Stimulated activated CD8-positive, alpha-beta memory T cell treated with anti-CD3 and anti-CD28 coated beads, Interleukin-4, amount 100 ng/mL, for 1 hour (primary cell): ENCODE data around the gene WEE1.

Experiments used
- DNase-seq, 2 donors: peaks; one replicate each; pipeline ENCODE4 v3.0.0-alpha.2; 2020; ENCODE audit warnings: low read depth in 2 of 2, low spot score in 1 of 2

Gene WEE1

GRCh38 chr11:9566561-9567063 lies 6.9 kb upstream of the WEE1 start:
- no peak for DNase-seq

- no peak for DNase-seq
Observed at GRCh38 chr11:9567401-9567800, 6.1 kb upstream of the WEE1 start.

GRCh38 chr11:9568161-9568853 lies 5.2 kb upstream of the WEE1 start:
- DNase-seq, result no peak

- DNase-seq, result no peak
Observed at GRCh38 chr11:9568854-9569587, 4.4 kb upstream of the WEE1 start.

GRCh38 chr11:9569588-9570164 lies 3.8 kb upstream of the WEE1 start:
- no peak for DNase-seq

- no peak for DNase-seq
Observed at GRCh38 chr11:9570313-9571025, 3.0 kb upstream of the WEE1 start.

GRCh38 chr11:9571071-9571762 lies 2.3 kb upstream of the WEE1 start:
- no peak for DNase-seq

- DNase-seq, result no peak
Observed at GRCh38 chr11:9571763-9572115, 1.7 kb upstream of the WEE1 start.

- DNase-seq, result no peak
Observed at GRCh38 chr11:9573775-9574621, 528 bp downstream of the WEE1 start.

GRCh38 chr11:9574622-9575259 lies 1.3 kb downstream of the WEE1 start:
- DNase-seq, result no peak

GRCh38 chr11:9575260-9576240 lies 2.1 kb downstream of the WEE1 start:
- DNase-seq, result no peak

- DNase-seq, result no peak
Observed at GRCh38 chr11:9576701-9577381, 3.4 kb downstream of the WEE1 start.

GRCh38 chr11:9577556-9577955 lies 4.1 kb downstream of the WEE1 start:
- DNase-seq, result no peak

GRCh38 chr11:9580894-9581293 lies 7.4 kb downstream of the WEE1 start:
- no peak for DNase-seq

- DNase-seq, result no peak
Observed at GRCh38 chr11:9581556-9582161, 8.2 kb downstream of the WEE1 start.

GRCh38 chr11:9590717-9591116 lies 17.2 kb downstream of the WEE1 start:
- DNase-seq, result no peak

GRCh38 chr11:9594267-9595046 lies 21.0 kb downstream of the WEE1 start:
- DNase-seq, result no peak
